Panc1 (cell line): ENCODE data around the gene TOMM40. TPM values are rescaled to one million over a fixed set of nuclear protein-coding genes. Genes with fewer than 3 reads are reported as not detected.

Experiments
- ATAC-seq: fragments of 200-7000 bp; cut with Tn5 transposase; 2 replicates; pipeline ENCODE4 v1.9.1; 2020; ENCODE audit warnings: mild to moderate bottlenecking, moderate library complexity
- BruUV-seq: library from RNA; stranded (reverse); fragments of 400-500 nt; replicated peaks from 2 replicates; lab custom pipeline; 2021; lab: Mats Ljungman, UMichigan
- CTCF ChIA-PET: fragments of 300-600 bp; sonication (Branson Sonifier 250); formaldehyde crosslinking; loops from one replicate; lab custom pipeline; 2022; ENCODE audit warnings: antibody characterized with exemption; lab: Charles Lee
- POLR2A ChIA-PET: fragments of 300-600 bp; sonication (Branson Sonifier 250); formaldehyde crosslinking; loops from one replicate; lab custom pipeline; 2022; ENCODE audit warnings: antibody characterized with exemption; lab: Charles Lee
- DNase-seq: peaks from one replicate; pipeline ENCODE4 v3.0.0-alpha.2; 2010; ENCODE audit warnings: low read depth, low spot score
- H3K27ac ChIP-seq: 2 replicates; pipeline ENCODE4 v1.5.1; 2011; ENCODE audit warnings: mild to moderate bottlenecking, low read length, inconsistent platforms
- H3K27me3 ChIP-seq: fragments of 200-500 bp; sonication (Bioruptor generic); 2 replicates; pipeline ENCODE4 v1.6.0; 2014; ENCODE audit warnings: low read length, inconsistent platforms; ENCODE audit not compliant: control insufficient read depth, insufficient read depth
- H3K36me3 ChIP-seq: fragments of 200-500 bp; sonication (Bioruptor generic); 2 replicates; pipeline ENCODE4 v1.5.1; 2014; ENCODE audit warnings: inconsistent platforms, mild to moderate bottlenecking, low read length, moderate library complexity; ENCODE audit not compliant: control insufficient read depth, insufficient read depth
- H3K4me1 ChIP-seq: 2 replicates; pipeline ENCODE4 v1.5.1; 2011; ENCODE audit warnings: inconsistent platforms, mild to moderate bottlenecking, low read length, moderate library complexity; ENCODE audit not compliant: control insufficient read depth, insufficient read depth
- H3K4me3 ChIP-seq, 2 experiments: 2 replicates each; pipeline ENCODE4 v1.5.1; 2011 to 2012; ENCODE audit warnings: low read depth in 2 of 2, low read length in 2 of 2, mild to moderate bottlenecking in 2 of 2, inconsistent platforms in 1 of 2, moderate library complexity in 1 of 2
- H3K9me3 ChIP-seq: fragments of 200-500 bp; sonication (Bioruptor generic); 2 replicates; pipeline ENCODE4 v1.5.1; 2014; ENCODE audit warnings: low read depth, mild to moderate bottlenecking, inconsistent platforms, low read length, moderate library complexity; ENCODE audit not compliant: control insufficient read depth, insufficient read depth
- POLR2AphosphoS5 ChIP-seq: IDR thresholded peaks from 2 replicates; pipeline ENCODE4 v1.6.1; 2012; ENCODE audit warnings: mild to moderate bottlenecking, low read depth, low read length, moderate library complexity
- REST ChIP-seq, 2 experiments: IDR thresholded peaks; 2 replicates each; pipeline ENCODE4 v1.6.1; 2011 to 2012; ENCODE audit warnings: low read depth in 2 of 2, control low read depth in 1 of 2, low read length in 1 of 2, mild to moderate bottlenecking in 1 of 2, moderate library complexity in 1 of 2; ENCODE audit not compliant: insufficient read depth in 1 of 2
- SIN3A ChIP-seq: IDR thresholded peaks from 2 replicates; pipeline ENCODE4 v1.6.1; 2012; ENCODE audit warnings: low read depth, mild to moderate bottlenecking, low read length, moderate library complexity, borderline replicate concordance; ENCODE audit not compliant: insufficient read depth
- TCF7L2 ChIP-seq: IDR thresholded peaks from 2 replicates; pipeline ENCODE4 v1.6.1; 2011; ENCODE audit warnings: mild to moderate bottlenecking, low read depth, low read length, inconsistent platforms
- in situ Hi-C: cut with HindIII; loops from 2 replicates; pipeline ENCODE4 v1.10.0; 2016; ENCODE audit warnings: low sequenced_read_pairs, low pct_unique_long_range_greater_than_20kb
- intact Hi-C: fragments of 100-400 bp; cut with micrococcal nuclease; formaldehyde crosslinking; loops from one replicate; pipeline ENCODE4 v1.10.0; 2022; ENCODE audit not compliant: unreplicated experiment
- total RNA-seq: library from RNA; stranded (reverse); gene quantifications from one replicate; pipeline ENCODE4 v1.2.1, GENCODE V29; 2021; ENCODE audit not compliant: unreplicated experiment
- TF ChIP-seq, protein P1 (sequence below): fragments of 450-650 bp; IDR thresholded peaks from 2 replicates; pipeline ENCODE4 v1.5.1; 2017; ENCODE audit warnings: mild to moderate bottlenecking

Gene TOMM40
- total RNA-seq, 1 experiment from 2014 or later = 147 TPM

GRCh38 chr19:44893332-44894051, 2.4 kb downstream of the TOMM40 start:
- Histone ChIP-seq H3K27ac (no peak overlapping the region), H3K4me3 (no peak overlapping the region), H3K4me1 (peaks cover 7% of the 10 kb centered on the region; the same call in 1 of the 2 replicates), H3K9me3 (no peaks in the 10 kb centered on the region), H3K36me3 (peaks cover 27% of the 10 kb centered on the region), H3K27me3 (no peaks in the 10 kb centered on the region)
- BruUV-seq = no TSS peak
- intact Hi-C loops = no loop called here
- in situ Hi-C loops = no loop called here
- ATAC-seq (no peak), DNase-seq (no peak)
- CTCF ChIA-PET = no interaction called here
- TF ChIP-seq, protein P1, sequence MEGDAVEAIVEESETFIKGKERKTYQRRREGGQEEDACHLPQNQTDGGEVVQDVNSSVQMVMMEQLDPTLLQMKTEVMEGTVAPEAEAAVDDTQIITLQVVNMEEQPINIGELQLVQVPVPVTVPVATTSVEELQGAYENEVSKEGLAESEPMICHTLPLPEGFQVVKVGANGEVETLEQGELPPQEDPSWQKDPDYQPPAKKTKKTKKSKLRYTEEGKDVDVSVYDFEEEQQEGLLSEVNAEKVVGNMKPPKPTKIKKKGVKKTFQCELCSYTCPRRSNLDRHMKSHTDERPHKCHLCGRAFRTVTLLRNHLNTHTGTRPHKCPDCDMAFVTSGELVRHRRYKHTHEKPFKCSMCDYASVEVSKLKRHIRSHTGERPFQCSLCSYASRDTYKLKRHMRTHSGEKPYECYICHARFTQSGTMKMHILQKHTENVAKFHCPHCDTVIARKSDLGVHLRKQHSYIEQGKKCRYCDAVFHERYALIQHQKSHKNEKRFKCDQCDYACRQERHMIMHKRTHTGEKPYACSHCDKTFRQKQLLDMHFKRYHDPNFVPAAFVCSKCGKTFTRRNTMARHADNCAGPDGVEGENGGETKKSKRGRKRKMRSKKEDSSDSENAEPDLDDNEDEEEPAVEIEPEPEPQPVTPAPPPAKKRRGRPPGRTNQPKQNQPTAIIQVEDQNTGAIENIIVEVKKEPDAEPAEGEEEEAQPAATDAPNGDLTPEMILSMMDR = no peak
- TF ChIP-seq REST (IDR thresholded peaks at IDR 0.05; ENCODE audit: insufficient read depth in 1 of 2, low read depth in 2 of 2, low read length in 1 of 2) (no peak), TCF7L2 (no peak), POLR2AphosphoS5 (no peak), SIN3A (no peak)
- POLR2A ChIA-PET = no interaction called here

- Histone ChIP-seq H3K27ac (no peak overlapping the region), H3K27me3 (no peaks in the 10 kb centered on the region), H3K9me3 (no peaks in the 10 kb centered on the region), H3K4me1 (peaks cover 7% of the 10 kb centered on the region; the same call in 1 of the 2 replicates), H3K36me3 (peaks cover 27% of the 10 kb centered on the region), H3K4me3 (no peak overlapping the region)
- intact Hi-C loops (no loop called here), in situ Hi-C loops (no loop called here)
- ATAC-seq (no peak), DNase-seq (no peak)
- TF ChIP-seq TCF7L2 (no peak), REST (IDR thresholded peaks at IDR 0.05; ENCODE audit: insufficient read depth in 1 of 2, low read depth in 2 of 2, low read length in 1 of 2) (no peak), POLR2AphosphoS5 (no peak), SIN3A (no peak)
- TF ChIP-seq, protein P1 = no peak
- CTCF ChIA-PET = no interaction called here
- no TSS peak for BruUV-seq
- POLR2A ChIA-PET = no interaction called here
Measured at GRCh38 chr19:44894052-44894400, 3.0 kb downstream of the TOMM40 start.
